Measurements from ENCODE around the gene SIPA1L3.

The SIPA1L3 gene

DNA sequence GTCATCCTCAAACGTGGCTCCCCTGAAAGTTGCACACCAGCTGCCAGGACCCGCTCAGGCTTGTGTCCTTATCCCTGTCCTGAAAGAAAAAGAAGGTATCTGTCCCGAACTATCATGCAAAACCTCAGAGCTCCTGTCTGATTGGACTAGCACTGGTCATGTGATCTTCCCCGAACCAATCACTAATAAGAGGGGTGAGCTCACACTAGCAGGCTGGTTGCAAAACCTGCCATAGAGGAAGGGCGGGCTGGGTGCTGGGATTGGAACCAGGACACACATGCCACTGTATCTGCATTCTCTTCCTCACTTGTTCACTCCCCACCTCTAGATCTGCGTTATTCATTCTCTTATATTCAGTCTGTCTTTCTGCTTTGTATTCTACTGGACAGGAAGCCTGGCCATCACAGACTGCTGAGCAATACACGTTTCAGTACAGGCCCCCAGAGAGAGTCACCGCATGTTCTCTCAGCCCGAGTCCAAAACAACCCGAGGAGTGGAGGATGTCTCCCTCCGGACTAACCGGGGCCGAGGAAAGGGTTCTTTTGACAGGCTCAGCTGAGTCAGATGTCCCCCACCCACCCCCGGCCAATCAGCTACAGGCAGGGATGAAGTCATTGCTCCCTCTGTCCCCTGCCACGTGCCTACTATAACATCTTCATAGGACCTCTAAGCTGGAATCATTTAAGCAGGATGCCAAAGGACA lies 97.7 kb downstream of the SIPA1L3 start:
- Histone ChIP-seq H3K9me3 (ENCODE audit: low read length) (no peaks in the 10 kb centered on the region), H3K4me1 (ENCODE audit: insufficient read depth, low read length) (peaks cover 21% of the 10 kb centered on the region), H3K9ac (ENCODE audit: low read length) (peak overlapping the region; percentile 32), H3K27ac (ENCODE audit: low read depth, low read length) (peak overlapping the region; percentile 63), H3K4me3 (ENCODE audit: low read depth in 1 of 2, low read length in 2 of 2) (peak overlapping the region; percentile 38 to 74), H3K36me3 (ENCODE audit: insufficient read depth, low read length) (no peaks in the 10 kb centered on the region), H3K27me3 (ENCODE audit: control insufficient read depth in 1 of 2, insufficient read depth in 2 of 2, low read length in 2 of 2) (no peaks in the 10 kb centered on the region)

DNA sequence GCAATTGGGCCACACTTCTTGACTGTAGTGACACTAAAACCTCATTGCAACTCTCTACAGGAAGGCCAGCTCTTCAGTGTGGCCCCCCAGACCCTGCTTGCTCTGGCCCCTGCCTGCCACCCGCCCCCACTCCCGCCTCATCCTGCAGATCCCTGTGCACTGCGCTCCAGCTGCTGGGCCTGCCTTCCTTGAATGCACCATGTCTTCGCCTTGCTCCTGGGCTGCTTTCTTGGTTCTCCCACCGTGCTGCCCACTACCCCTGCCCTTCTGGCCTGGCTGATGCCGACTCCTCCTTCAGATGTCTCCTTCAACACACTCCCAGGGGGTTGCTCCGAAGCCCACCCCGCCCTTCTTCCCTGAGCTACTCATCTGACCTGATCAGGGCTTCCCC lies 98.2 kb downstream of the SIPA1L3 start:
- no peaks in the 10 kb centered on the region for H3K27me3 ChIP-seq (ENCODE audit: control insufficient read depth in 1 of 2, insufficient read depth in 2 of 2, low read length in 2 of 2)
- H3K4me1 ChIP-seq (ENCODE audit: insufficient read depth, low read length), result peaks cover 21% of the 10 kb centered on the region
- peak overlapping the region in 1 of 2 donors; percentile 38 for H3K4me3 ChIP-seq (ENCODE audit: low read depth in 1 of 2, low read length in 2 of 2)
- no peaks in the 10 kb centered on the region for H3K9me3 ChIP-seq (ENCODE audit: low read length)
- no peak overlapping the region for H3K9ac ChIP-seq (ENCODE audit: low read length)
- H3K36me3 ChIP-seq (ENCODE audit: insufficient read depth, low read length), result no peaks in the 10 kb centered on the region
- H3K27ac ChIP-seq (ENCODE audit: low read depth, low read length), result peak overlapping the region; percentile 63

DNA sequence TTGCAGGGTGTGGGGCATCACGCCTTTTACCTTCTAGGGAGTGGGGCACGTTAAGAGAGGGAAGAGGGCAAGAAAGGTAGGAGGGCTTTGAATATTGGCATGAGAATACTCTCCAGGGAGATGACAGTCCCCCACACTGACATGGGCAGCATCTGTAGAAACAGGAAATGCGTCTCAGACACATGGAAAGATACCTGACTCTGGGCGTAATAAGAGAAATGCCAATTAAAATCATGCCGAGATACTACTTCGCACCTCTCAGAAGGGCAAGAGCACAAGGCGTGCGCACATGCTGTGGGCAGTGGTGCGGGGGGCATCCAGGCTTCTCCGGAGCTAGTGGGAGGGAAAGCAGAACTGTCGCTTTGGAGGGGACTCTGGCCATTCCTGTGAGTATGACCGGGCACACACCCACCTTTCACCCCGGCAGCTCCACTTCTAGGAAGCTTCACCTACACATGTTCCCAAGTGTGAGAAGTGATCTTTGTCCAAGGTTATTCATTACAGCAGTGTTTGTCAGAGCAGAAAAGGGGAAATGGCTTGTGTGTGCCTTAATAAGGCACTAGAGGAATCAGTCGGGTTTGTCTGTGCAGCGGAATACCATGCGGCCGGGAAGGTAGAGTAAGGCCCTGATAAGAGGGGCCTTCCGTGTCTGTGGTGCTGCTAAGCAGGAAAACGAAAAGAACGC lies 99.5 kb downstream of the SIPA1L3 start:
- Histone ChIP-seq H3K27ac (ENCODE audit: low read depth, low read length) (no peak overlapping the region), H3K36me3 (ENCODE audit: insufficient read depth, low read length) (no peaks in the 10 kb centered on the region), H3K27me3 (ENCODE audit: control insufficient read depth in 1 of 2, insufficient read depth in 2 of 2, low read length in 2 of 2) (no peaks in the 10 kb centered on the region), H3K4me3 (ENCODE audit: low read depth in 1 of 2, low read length in 2 of 2) (no peak overlapping the region), H3K9me3 (ENCODE audit: low read length) (no peaks in the 10 kb centered on the region), H3K4me1 (ENCODE audit: insufficient read depth, low read length) (peaks cover 21% of the 10 kb centered on the region), H3K9ac (ENCODE audit: low read length) (no peak overlapping the region)

DNA sequence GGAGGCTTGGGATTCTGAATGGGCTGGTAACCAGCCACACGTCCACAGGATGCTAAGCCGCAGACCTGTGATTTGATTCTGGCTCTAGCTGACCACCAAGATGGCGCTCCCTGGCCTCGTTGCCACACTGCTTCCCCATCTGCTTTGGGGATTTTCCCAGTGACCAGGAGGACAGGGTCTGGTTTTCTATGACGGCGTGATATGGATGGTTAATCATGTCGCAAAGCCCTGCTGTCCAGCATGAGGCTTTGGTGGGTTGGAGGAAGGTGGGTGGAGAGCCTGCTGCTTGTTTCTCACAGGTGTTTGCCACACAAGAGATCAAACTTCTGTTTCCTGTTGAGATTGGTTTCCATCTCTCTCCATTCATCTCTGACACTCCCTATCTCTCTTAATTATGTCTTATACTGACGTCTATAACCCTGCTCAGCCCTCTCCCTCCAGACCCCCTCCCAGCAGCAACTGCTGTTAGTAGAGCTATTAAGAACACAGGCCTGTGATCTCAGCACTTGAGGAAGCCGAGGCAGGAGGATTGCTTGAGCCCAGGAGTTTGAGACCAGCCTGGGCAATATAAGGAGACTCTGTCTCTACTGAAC lies 102.7 kb downstream of the SIPA1L3 start:
- Histone ChIP-seq H3K9ac (ENCODE audit: low read length) (no peak overlapping the region), H3K36me3 (ENCODE audit: insufficient read depth, low read length) (no peaks in the 10 kb centered on the region), H3K9me3 (ENCODE audit: low read length) (no peaks in the 10 kb centered on the region), H3K27ac (ENCODE audit: low read depth, low read length) (no peak overlapping the region), H3K4me3 (ENCODE audit: low read depth in 1 of 2, low read length in 2 of 2) (no peak overlapping the region), H3K27me3 (ENCODE audit: control insufficient read depth in 1 of 2, insufficient read depth in 2 of 2, low read length in 2 of 2) (no peaks in the 10 kb centered on the region), H3K4me1 (ENCODE audit: insufficient read depth, low read length) (peaks cover 9% of the 10 kb centered on the region)

DNA sequence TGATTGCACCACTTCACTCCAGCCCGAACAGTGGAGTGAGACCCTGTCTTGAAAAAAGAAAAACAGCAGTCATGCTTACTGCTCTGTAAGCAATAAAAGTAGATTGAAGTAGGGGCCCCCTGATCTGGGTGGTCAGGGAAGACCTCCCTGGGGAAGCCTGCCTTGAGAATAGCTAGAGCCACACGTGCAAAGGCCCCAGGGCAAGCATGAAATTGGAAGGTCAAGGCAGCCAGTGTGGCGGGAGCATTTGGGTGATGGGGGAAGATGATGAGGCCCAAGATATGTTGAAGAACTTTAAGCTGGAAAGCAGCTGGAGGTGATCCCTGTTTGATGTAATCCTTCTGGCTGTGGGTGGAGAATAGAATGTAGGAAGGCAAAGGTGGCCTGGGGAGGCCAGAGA lies 104.4 kb downstream of the SIPA1L3 start:
- no peak overlapping the region for H3K4me3 ChIP-seq (ENCODE audit: low read depth in 1 of 2, low read length in 2 of 2)
- H3K9ac ChIP-seq (ENCODE audit: low read length), result no peak overlapping the region
- H3K9me3 ChIP-seq (ENCODE audit: low read length), result no peaks in the 10 kb centered on the region
- H3K27ac ChIP-seq (ENCODE audit: low read depth, low read length), result no peak overlapping the region
- no peaks in the 10 kb centered on the region for H3K4me1 ChIP-seq (ENCODE audit: insufficient read depth, low read length)
- H3K27me3 ChIP-seq (ENCODE audit: control insufficient read depth in 1 of 2, insufficient read depth in 2 of 2, low read length in 2 of 2), result no peaks in the 10 kb centered on the region
- H3K36me3 ChIP-seq (ENCODE audit: insufficient read depth, low read length), result no peaks in the 10 kb centered on the region

DNA sequence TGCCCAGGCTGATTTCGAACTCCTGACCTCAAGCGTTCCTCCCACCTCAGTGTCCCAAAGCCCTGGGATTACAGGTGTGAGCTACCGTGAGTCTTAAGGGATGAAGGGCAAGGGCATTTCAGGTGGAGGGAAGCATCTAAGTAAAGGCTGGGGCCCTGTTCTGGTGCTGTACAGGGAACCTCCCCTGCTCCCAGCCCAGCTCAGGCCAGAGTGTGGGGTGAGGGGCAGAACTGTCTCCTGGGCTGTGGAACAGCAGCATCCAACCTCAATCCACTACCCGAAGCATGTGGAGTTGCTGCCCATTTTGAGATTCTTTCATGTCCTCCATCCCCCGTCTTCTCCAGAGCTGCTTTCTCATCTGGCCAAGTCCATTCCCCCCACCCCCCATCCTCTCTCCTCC lies 105.3 kb downstream of the SIPA1L3 start:
- Histone ChIP-seq H3K9me3 (ENCODE audit: low read length) (no peaks in the 10 kb centered on the region), H3K9ac (ENCODE audit: low read length) (no peak overlapping the region), H3K4me3 (ENCODE audit: low read depth in 1 of 2, low read length in 2 of 2) (no peak overlapping the region), H3K4me1 (ENCODE audit: insufficient read depth, low read length) (no peaks in the 10 kb centered on the region), H3K36me3 (ENCODE audit: insufficient read depth, low read length) (no peaks in the 10 kb centered on the region), H3K27ac (ENCODE audit: low read depth, low read length) (no peak overlapping the region), H3K27me3 (ENCODE audit: control insufficient read depth in 1 of 2, insufficient read depth in 2 of 2, low read length in 2 of 2) (no peaks in the 10 kb centered on the region)

DNA sequence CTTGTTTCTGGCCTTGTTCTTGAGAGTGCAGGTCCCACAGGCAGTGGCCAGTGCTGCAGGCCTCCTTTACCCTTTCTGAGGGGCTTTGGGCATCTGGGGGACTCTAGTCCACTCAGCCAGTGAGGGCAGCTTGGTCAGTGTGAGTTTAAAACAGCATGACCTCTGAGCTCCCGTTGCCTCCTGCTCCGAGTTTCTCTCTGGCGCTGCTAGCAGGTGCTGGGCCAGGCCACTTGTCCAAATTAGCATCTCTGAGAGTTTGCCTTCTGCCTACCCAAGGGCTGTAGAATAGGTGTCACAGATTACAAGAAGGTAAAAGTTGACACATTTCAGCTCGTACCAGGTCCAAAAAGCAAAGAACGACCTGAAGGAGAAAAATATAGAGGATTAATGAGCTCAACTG lies 105.9 kb downstream of the SIPA1L3 start:
- no peak overlapping the region for H3K4me3 ChIP-seq (ENCODE audit: low read depth in 1 of 2, low read length in 2 of 2)
- no peak overlapping the region for H3K27ac ChIP-seq (ENCODE audit: low read depth, low read length)
- no peaks in the 10 kb centered on the region for H3K4me1 ChIP-seq (ENCODE audit: insufficient read depth, low read length)
- no peaks in the 10 kb centered on the region for H3K9me3 ChIP-seq (ENCODE audit: low read length)
- H3K9ac ChIP-seq (ENCODE audit: low read length), result no peak overlapping the region
- H3K36me3 ChIP-seq (ENCODE audit: insufficient read depth, low read length), result no peaks in the 10 kb centered on the region
- no peaks in the 10 kb centered on the region for H3K27me3 ChIP-seq (ENCODE audit: control insufficient read depth in 1 of 2, insufficient read depth in 2 of 2, low read length in 2 of 2)

DNA sequence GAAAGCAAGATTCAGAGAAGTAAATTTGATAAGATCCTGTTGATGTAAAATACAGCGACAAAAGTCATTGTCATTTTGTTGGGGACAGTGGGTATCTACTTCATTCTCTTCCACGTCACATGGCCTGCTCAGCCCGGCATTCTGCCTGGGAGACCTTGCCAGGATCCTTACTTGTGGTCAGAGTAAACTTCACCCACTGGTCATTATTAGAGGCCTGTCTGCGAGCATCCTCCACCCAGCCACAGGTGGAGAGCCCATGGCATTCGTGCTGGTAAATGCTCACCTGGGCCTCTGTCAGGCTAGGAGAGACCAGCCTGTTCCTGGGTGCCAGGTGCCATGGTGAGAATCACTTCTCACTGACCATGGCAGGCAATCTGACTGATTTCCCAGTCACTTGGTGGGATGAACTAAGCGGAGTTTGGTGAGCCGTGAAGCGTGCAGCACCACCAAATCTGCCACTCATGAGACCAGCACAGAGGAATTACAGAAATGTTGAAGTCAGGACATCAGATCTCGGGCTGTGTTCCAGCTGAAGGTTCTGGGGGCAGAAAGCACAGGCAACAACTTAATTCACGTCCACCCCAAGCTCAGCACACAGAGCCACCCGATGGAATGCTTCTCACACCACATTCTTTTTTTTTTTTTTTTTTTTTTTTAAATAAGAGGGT lies 107.0 kb downstream of the SIPA1L3 start:
- Histone ChIP-seq H3K27me3 (ENCODE audit: control insufficient read depth in 1 of 2, insufficient read depth in 2 of 2, low read length in 2 of 2) (no peaks in the 10 kb centered on the region), H3K9ac (ENCODE audit: low read length) (no peak overlapping the region), H3K36me3 (ENCODE audit: insufficient read depth, low read length) (no peaks in the 10 kb centered on the region), H3K27ac (ENCODE audit: low read depth, low read length) (no peak overlapping the region), H3K4me3 (ENCODE audit: low read depth in 1 of 2, low read length in 2 of 2) (no peak overlapping the region), H3K4me1 (ENCODE audit: insufficient read depth, low read length) (no peaks in the 10 kb centered on the region), H3K9me3 (ENCODE audit: low read length) (no peaks in the 10 kb centered on the region)

DNA sequence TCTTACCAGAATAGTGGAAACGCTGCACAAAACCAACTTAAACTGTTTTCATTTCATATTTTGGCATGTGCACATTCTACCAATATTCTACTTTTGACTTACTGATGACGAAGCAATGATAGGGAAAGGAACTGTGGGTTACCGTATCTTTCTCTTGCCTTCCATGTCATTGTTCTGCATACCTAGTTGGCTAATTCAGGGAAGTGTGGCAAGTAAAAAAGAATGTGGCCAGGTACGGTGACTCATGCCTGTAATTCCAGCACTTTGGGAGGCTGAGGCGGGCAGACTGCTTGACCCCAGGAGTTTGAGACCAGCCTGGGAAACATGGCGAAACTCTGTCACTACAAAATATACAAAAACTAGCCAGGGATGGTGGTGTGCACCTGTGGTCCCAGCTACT lies 108.2 kb downstream of the SIPA1L3 start:
- Histone ChIP-seq H3K4me1 (ENCODE audit: insufficient read depth, low read length) (no peaks in the 10 kb centered on the region), H3K27me3 (ENCODE audit: control insufficient read depth in 1 of 2, insufficient read depth in 2 of 2, low read length in 2 of 2) (no peaks in the 10 kb centered on the region), H3K36me3 (ENCODE audit: insufficient read depth, low read length) (no peaks in the 10 kb centered on the region), H3K9me3 (ENCODE audit: low read length) (no peaks in the 10 kb centered on the region), H3K27ac (ENCODE audit: low read depth, low read length) (no peak overlapping the region), H3K9ac (ENCODE audit: low read length) (no peak overlapping the region), H3K4me3 (ENCODE audit: low read depth in 1 of 2, low read length in 2 of 2) (no peak overlapping the region)

DNA sequence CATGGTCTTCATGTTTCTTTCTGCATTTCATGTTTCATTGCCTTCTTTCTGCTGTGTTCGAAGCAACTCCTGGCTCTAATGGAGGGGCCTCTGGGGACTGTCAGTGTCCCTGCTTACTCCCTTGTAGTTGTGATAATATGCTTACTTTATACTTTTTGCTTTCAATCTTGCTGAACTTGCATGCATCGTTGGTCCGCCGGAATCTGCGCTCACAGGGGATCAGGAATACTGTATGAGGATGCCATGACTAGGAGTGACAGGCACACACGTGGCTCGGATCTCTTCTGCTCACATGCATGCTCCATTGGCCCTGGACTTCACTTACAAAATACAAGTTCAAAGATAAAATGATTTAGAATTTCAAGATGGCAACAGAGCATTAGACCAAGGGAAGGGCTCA lies 108.8 kb downstream of the SIPA1L3 start:
- Histone ChIP-seq H3K4me3 (ENCODE audit: low read depth in 1 of 2, low read length in 2 of 2) (no peak overlapping the region), H3K36me3 (ENCODE audit: insufficient read depth, low read length) (no peaks in the 10 kb centered on the region), H3K9me3 (ENCODE audit: low read length) (no peaks in the 10 kb centered on the region), H3K4me1 (ENCODE audit: insufficient read depth, low read length) (no peaks in the 10 kb centered on the region), H3K9ac (ENCODE audit: low read length) (no peak overlapping the region), H3K27me3 (ENCODE audit: control insufficient read depth in 1 of 2, insufficient read depth in 2 of 2, low read length in 2 of 2) (no peaks in the 10 kb centered on the region), H3K27ac (ENCODE audit: low read depth, low read length) (no peak overlapping the region)

DNA sequence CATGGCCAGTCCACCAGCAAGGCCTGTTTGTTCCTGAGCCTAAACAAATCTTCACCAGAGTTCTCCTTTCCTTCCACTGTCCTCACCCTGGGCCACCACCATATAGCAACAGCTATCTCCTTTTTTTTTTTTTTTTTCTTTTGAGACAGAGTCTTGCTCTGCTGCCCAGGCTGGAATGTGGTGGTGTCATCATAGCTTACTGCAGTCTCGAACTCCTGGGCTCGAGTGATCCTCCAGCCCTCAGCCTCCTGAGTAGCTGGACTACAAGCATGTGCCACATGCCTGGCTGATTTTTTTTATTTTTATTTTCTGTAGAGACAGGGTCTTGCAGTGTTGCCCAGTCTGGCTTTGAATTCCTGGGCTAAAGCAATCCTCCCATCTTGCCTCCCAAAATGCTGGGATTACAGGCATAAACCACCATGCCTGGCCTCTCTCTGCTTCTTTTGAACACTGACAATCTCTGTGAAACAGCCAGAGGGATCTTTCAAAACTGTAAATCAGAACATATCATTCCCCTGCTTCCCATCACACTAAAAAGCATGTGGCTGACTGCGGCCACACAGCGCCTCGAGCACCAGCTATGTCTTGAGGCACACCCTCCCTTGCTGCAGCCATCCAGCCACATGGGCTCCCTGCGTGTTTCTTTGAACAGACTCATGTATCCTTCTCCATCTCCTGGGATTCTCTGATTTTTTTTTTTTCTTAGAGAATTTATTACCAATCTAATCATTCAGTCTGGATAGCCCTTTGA lies 110.6 kb downstream of the SIPA1L3 start:
- H3K9me3 ChIP-seq (ENCODE audit: low read length), result no peaks in the 10 kb centered on the region
- no peak overlapping the region for H3K27ac ChIP-seq (ENCODE audit: low read depth, low read length)
- H3K27me3 ChIP-seq (ENCODE audit: control insufficient read depth in 1 of 2, insufficient read depth in 2 of 2, low read length in 2 of 2), result no peaks in the 10 kb centered on the region
- H3K36me3 ChIP-seq (ENCODE audit: insufficient read depth, low read length), result no peaks in the 10 kb centered on the region
- no peak overlapping the region for H3K4me3 ChIP-seq (ENCODE audit: low read depth in 1 of 2, low read length in 2 of 2)
- H3K9ac ChIP-seq (ENCODE audit: low read length), result no peak overlapping the region
- no peaks in the 10 kb centered on the region for H3K4me1 ChIP-seq (ENCODE audit: insufficient read depth, low read length)
